Suprapubic skin (tissue), 4 donors: ENCODE measurements around the gene CACNG7.

Experiments
- EP300 ChIP-seq: sonication (generic); formaldehyde crosslinking; IDR thresholded peaks from one replicate; pipeline ENCODE4 v1.6.1; 2017; ENCODE audit warnings: antibody characterized with exemption
- POLR2A ChIP-seq, 2 donors: fragments of 450-650 bp; IDR thresholded peaks; one replicate each; pipeline ENCODE4 v1.6.1; 2017; ENCODE audit warnings: antibody characterized with exemption in 2 of 2, mild to moderate bottlenecking in 2 of 2, moderate library complexity in 2 of 2
- POLR2AphosphoS5 ChIP-seq, 3 donors: sonication (generic); formaldehyde crosslinking; IDR thresholded peaks; one replicate each; pipeline ENCODE4 v1.6.1; 2017; ENCODE audit warnings: antibody characterized with exemption in 3 of 3
- TF ChIP-seq, protein P1 (sequence below), 2 donors: fragments of 200-600 bp in 1 of 2; fragments of 450-650 bp in 1 of 2; sonication (generic) in 1 of 2; IDR thresholded peaks; one replicate each; pipeline ENCODE4 v1.5.1; 2016 to 2019; ENCODE audit warnings: antibody characterized with exemption in 2 of 2, mild to moderate bottlenecking in 1 of 2, moderate library complexity in 1 of 2

DNA sequence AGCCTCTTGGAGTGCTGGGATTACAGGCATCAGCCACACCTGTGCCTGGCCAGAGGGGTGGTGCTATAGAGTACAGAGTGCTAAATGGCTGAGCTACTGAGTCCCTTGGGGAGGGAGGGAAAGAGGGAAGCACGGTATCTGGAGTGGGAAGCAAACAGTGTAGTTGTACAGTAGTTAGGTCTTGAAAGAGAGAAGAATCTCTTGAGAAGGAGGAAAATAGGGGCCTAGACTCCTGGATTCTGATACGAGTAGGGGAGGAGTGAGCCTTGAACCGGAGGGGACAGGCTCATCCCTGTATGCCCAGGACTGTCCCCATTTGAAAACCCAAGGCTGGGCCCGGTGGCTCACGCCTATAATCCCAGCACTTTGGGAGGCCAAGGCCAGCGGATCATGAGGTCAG, 36.3 kb upstream of the CACNG7 start:
- TF ChIP-seq POLR2A (IDR thresholded peaks at IDR 0.05) (no peak), POLR2AphosphoS5 (IDR thresholded peaks at IDR 0.05) (no peak), EP300 (no peak)
- TF ChIP-seq, protein P1, sequence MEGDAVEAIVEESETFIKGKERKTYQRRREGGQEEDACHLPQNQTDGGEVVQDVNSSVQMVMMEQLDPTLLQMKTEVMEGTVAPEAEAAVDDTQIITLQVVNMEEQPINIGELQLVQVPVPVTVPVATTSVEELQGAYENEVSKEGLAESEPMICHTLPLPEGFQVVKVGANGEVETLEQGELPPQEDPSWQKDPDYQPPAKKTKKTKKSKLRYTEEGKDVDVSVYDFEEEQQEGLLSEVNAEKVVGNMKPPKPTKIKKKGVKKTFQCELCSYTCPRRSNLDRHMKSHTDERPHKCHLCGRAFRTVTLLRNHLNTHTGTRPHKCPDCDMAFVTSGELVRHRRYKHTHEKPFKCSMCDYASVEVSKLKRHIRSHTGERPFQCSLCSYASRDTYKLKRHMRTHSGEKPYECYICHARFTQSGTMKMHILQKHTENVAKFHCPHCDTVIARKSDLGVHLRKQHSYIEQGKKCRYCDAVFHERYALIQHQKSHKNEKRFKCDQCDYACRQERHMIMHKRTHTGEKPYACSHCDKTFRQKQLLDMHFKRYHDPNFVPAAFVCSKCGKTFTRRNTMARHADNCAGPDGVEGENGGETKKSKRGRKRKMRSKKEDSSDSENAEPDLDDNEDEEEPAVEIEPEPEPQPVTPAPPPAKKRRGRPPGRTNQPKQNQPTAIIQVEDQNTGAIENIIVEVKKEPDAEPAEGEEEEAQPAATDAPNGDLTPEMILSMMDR (IDR thresholded peaks at IDR 0.05) = no peak
